MG63 (cell line): ENCODE data around the gene LRP10. TPM values are rescaled to one million over a fixed set of nuclear protein-coding genes. Genes with fewer than 3 reads are reported as not detected.

Experiments used
- DNase-seq: peaks from one replicate; pipeline ENCODE4 v3.0.0-alpha.2; 2020
- H3K27me3 ChIP-seq: fragments of 250-450 bp; sonication (Bioruptor Pico); 2 replicates; pipeline ENCODE4 v1.5.1; 2020; ENCODE audit warnings: mild to moderate bottlenecking, moderate library complexity
- H3K36me3 ChIP-seq: fragments of 250-450 bp; sonication (Bioruptor Pico); 2 replicates; pipeline ENCODE4 v1.5.1; 2020; ENCODE audit warnings: mild to moderate bottlenecking, moderate library complexity
- H3K4me3 ChIP-seq: fragments of 250-450 bp; sonication (Bioruptor Pico); 2 replicates; pipeline ENCODE4 v1.5.1; 2020; ENCODE audit warnings: mild to moderate bottlenecking, moderate library complexity
- H3K9me3 ChIP-seq: fragments of 250-450 bp; sonication (Bioruptor Pico); 2 replicates; pipeline ENCODE4 v1.5.1; 2020; ENCODE audit warnings: mild to moderate bottlenecking, moderate library complexity
- total RNA-seq: library from RNA; depleted of rRNA; stranded (reverse); fragments of >200 nt; shearing (Covaris generic); gene quantifications from 2 replicates; pipeline ENCODE4 v1.2.3, GENCODE V29; 2014; ENCODE audit warnings: low replicate concordance

The LRP10 gene
- total RNA-seq, 1 experiment from 2014 or later: 21.9 TPM

DNA sequence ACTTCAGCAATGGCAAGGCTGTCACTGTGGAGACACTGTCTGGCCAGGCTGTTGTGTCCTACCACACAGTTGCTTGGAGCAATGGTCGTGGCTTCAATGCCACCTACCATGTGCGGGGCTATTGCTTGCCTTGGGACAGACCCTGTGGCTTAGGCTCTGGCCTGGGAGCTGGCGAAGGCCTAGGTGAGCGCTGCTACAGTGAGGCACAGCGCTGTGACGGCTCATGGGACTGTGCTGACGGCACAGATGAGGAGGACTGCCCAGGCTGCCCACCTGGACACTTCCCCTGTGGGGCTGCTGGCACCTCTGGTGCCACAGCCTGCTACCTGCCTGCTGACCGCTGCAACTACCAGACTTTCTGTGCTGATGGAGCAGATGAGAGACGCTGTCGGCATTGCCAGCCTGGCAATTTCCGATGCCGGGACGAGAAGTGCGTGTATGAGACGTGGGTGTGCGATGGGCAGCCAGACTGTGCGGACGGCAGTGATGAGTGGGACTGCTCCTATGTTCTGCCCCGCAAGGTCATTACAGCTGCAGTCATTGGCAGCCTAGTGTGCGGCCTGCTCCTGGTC is 4.3 kb downstream of the LRP10 start:
- no peak for DNase-seq
- no peak overlapping the region for H3K4me3 ChIP-seq
- no peaks in the 10 kb centered on the region for H3K27me3 ChIP-seq
- H3K36me3 ChIP-seq: peaks cover 16% of the 10 kb centered on the region
- H3K9me3 ChIP-seq: no peaks in the 10 kb centered on the region

DNA sequence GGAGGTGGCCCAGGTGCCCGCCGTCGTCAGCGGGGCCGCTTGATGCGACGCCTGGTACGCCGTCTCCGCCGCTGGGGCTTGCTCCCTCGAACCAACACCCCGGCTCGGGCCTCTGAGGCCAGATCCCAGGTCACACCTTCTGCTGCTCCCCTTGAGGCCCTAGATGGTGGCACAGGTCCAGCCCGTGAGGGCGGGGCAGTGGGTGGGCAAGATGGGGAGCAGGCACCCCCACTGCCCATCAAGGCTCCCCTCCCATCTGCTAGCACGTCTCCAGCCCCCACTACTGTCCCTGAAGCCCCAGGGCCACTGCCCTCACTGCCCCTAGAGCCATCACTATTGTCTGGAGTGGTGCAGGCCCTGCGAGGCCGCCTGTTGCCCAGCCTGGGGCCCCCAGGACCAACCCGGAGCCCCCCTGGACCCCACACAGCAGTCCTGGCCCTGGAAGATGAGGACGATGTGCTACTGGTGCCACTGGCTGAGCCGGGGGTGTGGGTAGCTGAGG is 5.5 kb downstream of the LRP10 start:
- DNase-seq: no peak
- H3K36me3 ChIP-seq: peaks cover 16% of the 10 kb centered on the region

DNA sequence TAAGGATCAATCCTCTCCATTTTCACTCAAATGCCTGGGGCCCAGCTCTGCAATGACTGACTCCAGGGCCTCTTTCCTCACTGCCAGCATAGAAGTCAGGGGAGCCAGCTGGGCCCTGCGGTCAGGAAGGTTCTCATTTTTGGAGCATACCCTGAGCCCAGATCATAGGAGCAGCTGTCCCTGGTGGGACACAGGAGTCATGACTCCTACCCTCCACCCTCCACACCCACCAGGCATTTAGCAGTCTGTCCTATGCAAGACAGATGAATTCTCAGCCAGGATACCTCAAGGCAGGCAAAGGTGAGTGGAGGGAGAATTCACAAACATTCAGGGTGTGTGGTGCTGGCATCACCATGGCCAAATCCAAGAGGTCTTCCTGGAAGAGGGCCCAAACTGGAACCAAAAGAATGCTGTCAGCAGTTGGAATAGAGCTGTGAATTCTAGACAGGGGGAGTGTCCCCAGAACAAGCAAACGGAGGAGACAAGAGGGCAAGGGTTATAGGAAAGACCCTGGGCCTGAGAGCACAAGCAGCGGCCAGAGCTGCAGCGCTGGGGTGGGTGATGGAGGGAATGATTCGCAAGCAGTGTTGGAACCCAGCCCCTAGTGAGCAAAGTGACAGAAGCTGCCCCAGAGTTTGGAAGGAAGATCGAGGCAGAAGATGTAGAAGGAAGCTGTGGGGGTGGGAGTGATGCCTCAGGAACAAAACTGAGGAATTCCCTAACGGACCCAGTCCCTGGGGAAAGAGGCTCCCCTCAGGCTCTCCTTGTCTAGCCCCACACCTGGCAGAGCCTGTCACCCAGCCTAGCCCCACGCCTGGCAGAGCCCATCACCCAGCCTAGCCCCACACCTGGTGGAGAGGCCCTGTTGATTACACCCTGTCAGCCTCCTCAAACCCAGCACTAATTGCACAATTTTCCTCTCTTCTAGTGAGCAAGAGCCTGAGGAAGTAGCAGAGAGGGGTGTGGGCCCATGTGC is 7.0 kb downstream of the LRP10 start:
- no peaks in the 10 kb centered on the region for H3K27me3 ChIP-seq
- DNase-seq: no peak
- H3K9me3 ChIP-seq: no peaks in the 10 kb centered on the region
- H3K36me3 ChIP-seq: peaks cover 16% of the 10 kb centered on the region
- no peak overlapping the region for H3K4me3 ChIP-seq

More for the DNA sequence above, 5.5 kb downstream of the LRP10 start:
- H3K27me3 ChIP-seq: no peaks in the 10 kb centered on the region
- no peaks in the 10 kb centered on the region for H3K9me3 ChIP-seq
- H3K4me3 ChIP-seq: no peak overlapping the region

DNA sequence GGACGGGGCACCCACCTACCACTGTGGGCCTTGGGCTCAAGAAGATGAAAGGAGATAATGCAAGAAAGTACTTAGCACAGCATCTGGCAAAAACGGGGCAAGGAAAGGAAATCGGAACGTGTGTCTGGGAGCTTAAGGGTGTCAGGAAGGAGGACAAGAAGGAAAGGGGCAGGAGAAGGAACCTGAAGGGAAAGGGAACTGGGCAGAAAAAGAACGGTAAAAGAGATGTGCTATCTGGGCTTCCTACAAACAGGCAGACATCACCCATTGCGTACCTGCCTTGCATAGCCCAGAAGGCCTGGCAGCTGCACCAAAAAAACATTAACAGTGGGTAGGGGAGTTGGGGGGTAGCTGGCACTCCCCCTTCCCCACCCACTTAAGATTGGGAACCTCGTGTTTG is 10.5 kb downstream of the LRP10 start:
- Histone ChIP-seq H3K9me3 (no peaks in the 10 kb centered on the region), H3K4me3 (no peak overlapping the region), H3K27me3 (no peaks in the 10 kb centered on the region), H3K36me3 (no peaks in the 10 kb centered on the region)
- DNase-seq: no peak

DNA sequence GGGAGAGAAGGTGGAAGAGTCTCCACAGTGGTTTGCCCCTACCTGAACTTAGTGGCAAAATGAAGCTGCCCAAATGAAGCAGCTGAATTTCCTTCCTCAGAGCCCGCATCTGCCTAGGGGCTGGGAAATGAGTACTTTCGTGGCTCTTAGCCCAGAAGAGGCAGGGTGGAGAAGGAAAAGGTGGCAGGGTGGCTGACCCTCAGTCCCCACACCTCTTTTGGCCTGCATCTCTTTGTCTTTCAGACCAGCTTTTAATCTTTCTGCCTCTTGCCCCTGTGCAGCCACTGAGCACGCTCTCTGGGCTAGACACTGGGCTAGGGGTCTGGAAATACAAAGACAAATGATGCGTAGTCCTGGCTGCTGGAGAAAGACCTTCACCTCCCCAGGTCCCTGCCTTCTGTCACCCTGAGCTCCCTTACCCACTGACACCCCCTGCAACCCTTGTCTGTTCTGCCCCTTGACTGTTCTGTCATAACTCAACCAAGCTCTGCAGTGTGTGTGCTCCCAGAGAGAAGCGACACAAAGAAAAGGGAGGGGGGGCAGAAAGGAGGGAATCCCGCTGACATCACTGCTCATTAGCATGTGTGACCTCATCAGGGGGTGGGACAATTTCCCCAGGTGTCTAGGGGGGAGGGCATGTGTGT is 11.1 kb downstream of the LRP10 start:
- H3K4me3 ChIP-seq: no peak overlapping the region
- DNase-seq: no peak
- no peaks in the 10 kb centered on the region for H3K9me3 ChIP-seq

DNA sequence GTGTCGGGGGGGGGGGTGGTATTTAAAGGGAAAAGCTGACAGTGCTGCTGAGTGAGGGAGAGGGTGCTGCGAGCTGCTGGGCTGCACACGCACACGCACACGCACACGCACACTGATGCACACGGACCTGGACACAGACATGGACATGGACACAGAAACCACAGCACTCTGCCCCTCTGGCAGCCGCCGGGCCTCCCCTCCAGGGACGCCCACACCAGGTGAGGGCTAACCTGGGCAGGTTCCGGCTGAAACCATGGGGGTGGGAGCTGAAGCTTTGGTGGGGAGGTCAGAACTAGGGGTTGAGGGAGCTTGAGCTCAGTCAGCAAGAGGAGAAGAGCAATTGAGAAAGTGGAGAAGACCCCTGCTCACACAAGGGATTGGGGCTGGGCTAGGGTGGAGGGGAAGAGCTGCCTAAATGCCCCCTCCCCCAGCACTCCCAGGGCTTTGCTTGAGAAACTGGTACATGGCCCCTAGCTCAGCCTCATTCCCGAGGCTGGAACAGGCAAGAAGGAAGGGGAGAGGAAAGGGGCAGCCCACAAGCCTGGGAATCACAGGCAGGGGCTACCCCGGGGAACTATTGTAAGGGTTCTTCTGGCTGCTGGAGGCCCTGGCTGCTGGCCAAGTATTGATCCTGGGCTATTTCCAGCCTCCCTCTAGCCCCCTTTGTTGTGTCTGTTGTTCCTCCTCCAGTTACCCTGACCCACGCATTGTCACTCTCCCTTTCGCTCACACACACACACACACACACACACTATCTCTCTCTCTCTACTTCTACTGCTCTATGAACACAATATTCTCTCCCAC is 11.8 kb downstream of the LRP10 start, which contains the start of gene REM2:
Gene REM2 (plus strand): TSS at position 50 of the 804 bp plus-strand sequence. CDS start 66 bp downstream, at position 116.
- H3K27me3 ChIP-seq: no peaks in the 10 kb centered on the region
- H3K36me3 ChIP-seq: no peaks in the 10 kb centered on the region
- H3K9me3 ChIP-seq: no peaks in the 10 kb centered on the region
- no peak within 1 kb of the TSS for H3K4me3 ChIP-seq
- no peak for DNase-seq

More for the DNA sequence above, 11.1 kb downstream of the LRP10 start:
- Histone ChIP-seq H3K27me3 (no peaks in the 10 kb centered on the region), H3K36me3 (no peaks in the 10 kb centered on the region)

DNA sequence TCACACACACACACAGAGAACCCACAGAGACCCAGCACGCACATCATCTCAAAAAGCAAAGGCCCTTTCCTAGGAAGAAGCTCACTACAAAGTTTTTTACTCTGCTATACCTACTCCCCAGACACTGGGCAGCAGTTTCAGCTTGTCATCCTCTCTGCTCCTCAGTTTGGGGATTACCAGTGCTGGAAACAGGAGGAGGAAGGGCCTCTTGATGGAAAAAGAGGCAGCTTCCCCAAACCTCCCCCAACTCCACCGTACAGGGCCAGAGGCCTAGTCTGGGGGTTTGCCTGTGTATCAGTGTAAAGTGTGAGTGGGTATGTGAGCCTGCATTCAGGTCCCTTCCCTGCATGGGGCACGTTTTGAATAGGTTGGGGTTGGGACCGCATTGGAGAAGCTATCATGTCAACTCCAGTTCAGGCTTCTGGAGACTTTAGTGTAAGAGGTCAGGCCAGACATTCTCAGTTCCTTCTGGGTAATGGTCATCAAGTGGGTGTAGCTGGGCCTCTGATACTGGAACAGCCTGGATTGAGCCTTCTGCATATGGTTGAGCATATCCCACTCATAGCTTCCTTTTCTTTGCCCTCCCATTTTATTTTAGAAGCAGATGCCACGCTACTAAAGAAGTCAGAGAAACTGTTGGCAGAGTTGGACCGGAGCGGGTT is 12.7 kb downstream of the LRP10 start:
- H3K9me3 ChIP-seq: no peaks in the 10 kb centered on the region
- H3K36me3 ChIP-seq: no peaks in the 10 kb centered on the region
- no peak for DNase-seq
- H3K4me3 ChIP-seq: no peak overlapping the region
- no peaks in the 10 kb centered on the region for H3K27me3 ChIP-seq

DNA sequence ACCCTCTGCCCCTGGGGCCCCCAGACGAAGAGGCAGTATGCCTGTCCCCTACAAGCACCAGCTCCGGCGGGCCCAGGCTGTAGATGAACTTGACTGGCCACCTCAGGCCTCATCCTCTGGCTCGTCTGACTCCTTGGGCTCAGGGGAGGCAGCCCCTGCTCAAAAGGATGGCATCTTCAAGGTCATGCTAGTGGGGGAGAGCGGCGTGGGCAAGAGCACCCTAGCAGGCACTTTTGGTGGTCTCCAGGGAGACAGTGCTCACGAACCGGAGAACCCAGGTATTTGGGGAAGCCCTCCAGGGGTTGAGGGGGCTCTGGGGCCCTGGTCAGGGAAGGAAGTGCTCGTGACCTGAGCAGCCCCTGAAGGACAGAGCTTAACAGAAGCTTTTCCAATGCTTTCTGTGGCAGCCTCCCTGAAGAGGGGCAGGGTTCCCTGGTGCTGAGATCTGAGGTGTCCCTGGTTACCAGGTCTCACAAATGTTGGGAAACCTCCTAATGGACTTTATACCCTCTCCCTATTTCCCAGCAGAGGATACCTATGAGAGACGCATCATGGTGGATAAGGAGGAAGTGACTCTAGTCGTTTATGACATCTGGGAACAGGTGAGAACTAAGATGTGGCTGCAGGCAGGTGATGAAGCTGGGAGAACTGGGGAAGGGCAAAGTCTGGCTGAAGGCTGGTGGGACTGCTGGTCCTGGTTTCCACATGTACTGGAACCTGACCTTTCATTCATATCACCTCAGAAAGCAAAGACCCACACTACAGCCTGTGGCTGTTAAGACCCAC is 13.4 kb downstream of the LRP10 start:
- no peaks in the 10 kb centered on the region for H3K9me3 ChIP-seq
- no peaks in the 10 kb centered on the region for H3K27me3 ChIP-seq
- DNase-seq: no peak
- H3K36me3 ChIP-seq: no peaks in the 10 kb centered on the region
- no peak overlapping the region for H3K4me3 ChIP-seq

DNA sequence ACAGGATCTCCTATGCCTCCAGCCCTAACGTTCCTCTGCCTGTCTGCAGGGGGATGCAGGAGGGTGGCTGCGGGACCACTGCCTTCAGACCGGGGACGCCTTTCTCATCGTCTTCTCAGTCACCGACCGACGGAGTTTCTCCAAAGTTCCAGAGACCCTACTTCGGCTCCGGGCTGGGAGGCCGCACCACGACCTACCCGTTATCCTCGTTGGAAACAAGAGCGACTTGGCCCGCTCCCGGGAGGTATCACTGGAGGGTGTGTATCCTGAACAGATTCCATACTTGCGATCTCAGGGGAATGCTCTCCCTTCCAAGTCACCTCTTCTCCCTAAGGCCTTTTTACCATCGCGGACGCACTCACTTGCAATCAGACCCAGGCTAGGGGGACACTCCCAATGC is 14.4 kb downstream of the LRP10 start:
- Histone ChIP-seq H3K9me3 (no peaks in the 10 kb centered on the region), H3K27me3 (no peaks in the 10 kb centered on the region), H3K4me3 (no peak overlapping the region), H3K36me3 (no peaks in the 10 kb centered on the region)
- DNase-seq: no peak

DNA sequence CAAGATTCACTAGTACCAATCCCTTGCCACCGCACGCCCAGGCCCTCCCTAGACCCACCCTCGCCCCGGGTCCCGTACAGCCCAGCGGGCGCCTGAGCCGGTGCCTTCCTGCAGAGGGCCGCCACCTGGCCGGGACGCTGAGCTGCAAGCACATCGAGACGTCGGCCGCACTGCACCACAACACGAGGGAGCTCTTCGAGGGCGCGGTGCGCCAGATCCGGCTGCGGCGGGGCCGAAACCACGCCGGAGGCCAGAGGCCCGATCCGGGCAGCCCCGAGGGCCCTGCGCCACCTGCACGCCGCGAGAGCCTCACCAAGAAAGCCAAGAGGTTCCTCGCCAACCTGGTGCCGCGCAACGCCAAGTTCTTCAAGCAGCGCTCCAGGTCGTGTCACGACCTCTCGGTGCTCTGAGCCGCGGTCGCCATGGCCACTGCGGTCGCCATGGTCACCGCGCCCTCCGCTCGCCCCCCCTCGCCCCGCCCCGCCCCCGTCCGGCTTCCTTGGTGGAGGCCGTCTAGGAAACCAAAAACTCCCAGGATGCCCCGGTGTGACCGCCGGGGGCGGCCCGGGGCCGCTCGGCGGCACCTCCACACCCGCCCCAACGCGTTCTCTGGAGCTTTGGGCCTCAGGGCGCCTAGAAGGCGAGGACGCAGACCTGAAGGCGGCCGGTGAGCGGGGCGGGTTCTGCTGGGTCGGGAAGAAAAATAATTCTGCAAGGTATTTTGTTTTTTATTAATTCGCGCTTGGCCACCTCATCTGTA is 15.1 kb downstream of the LRP10 start:
- DNase-seq: peak; percentile 47
- Histone ChIP-seq H3K36me3 (no peaks in the 10 kb centered on the region), H3K27me3 (no peaks in the 10 kb centered on the region), H3K4me3 (peak overlapping the region; percentile 47), H3K9me3 (no peaks in the 10 kb centered on the region)

DNA sequence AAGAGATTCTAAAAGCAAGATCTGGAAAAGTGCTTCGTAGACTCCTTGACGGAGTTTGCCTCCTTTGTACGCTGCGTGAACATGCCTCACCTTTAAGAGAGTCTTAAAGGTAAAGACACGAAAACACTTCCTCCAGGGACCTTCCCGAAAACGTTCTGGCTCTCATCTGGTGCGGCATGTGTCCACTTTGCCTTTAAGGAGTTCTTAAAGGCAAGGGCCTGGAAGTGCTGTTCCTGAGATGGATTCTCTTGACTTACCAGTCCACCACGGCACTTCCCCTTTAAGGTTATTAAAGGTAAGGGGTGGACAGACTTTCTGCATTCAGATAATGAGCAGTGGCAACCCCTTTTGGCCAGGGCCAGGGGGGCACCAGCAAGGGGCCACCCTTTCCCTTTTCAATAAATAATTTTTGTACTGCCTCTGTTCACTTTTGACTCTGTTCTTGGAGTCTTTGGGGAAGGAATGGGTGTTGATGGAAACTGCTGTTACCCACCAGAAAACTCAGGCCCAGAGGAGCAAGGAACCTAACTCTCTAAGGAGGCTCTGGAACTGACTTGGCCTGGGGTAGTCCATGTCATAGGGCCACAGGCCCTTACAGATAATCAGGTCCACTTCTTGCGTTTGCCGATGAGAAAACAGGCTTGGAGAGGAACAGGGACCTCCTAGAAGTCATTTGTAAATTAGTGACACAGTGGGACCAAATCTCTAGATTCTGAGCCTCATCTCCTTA is 15.9 kb downstream of the LRP10 start:
- peak overlapping the region; percentile 47 for H3K4me3 ChIP-seq
- no peaks in the 10 kb centered on the region for H3K36me3 ChIP-seq
- no peaks in the 10 kb centered on the region for H3K9me3 ChIP-seq
- H3K27me3 ChIP-seq: no peaks in the 10 kb centered on the region
- DNase-seq: peak; percentile 15

DNA sequence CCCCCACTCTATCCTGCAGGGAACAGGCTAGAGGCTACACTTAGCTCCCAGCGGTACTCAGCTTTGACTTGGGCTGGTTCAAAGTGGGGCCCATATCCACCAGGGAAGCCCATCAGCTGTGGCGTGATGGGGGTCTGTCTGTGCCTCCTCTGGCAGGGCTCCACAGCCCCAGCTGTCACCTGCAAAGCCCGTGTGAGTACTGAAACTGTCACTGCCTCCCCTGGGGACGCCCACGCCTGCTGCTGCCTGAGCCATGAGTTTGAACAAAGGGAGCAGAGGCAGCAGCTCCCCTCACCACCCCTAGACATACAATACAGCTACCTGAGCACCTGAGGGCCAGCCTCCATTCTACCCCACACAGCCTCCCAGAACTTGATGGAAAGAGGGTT is 16.4 kb downstream of the LRP10 start:
- H3K9me3 ChIP-seq: no peaks in the 10 kb centered on the region
- no peak for DNase-seq
- no peaks in the 10 kb centered on the region for H3K27me3 ChIP-seq
- H3K4me3 ChIP-seq: no peak overlapping the region
- no peaks in the 10 kb centered on the region for H3K36me3 ChIP-seq

DNA sequence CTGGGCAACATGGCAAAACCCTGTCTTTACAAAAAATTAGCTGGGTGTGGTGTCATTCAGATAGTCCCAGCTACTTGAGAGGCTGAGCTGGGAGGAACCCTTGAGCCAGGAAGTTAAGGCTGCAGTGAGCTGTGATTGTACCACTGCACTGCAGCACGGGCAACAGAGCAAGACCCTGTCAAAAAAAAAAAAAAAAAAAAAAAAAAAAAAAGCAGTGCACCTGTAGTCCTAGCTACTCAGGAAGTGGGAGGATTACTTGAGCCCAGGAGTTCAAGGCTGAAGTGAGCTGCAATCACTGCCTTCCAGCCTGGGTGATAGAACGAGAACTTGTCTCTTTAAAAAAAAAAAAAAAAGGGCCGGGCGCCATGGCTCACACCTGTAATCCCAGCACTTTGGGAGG is 17.1 kb downstream of the LRP10 start:
- Histone ChIP-seq H3K36me3 (no peaks in the 10 kb centered on the region), H3K4me3 (no peak overlapping the region), H3K27me3 (no peaks in the 10 kb centered on the region), H3K9me3 (no peaks in the 10 kb centered on the region)
- DNase-seq: no peak

DNA sequence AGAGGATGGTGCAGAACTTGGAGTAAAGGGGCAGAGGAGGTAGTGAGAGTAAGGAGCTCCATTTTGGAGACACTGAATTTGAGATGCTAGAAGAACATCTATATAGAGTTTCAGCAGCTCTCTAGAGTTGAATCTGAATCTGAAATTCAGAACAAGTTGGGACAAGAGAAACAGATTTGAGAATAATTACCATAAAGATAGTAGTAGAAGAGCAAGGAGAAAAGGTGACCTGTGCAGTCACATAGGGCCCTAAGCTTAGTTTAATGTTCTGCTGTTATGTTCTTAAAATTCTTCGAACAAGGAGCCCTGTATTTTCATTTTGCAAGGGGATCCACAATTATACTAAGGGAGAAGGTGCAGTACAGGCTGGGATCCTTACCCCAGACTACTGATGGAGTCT is 18.9 kb downstream of the LRP10 start:
- no peak for DNase-seq
- Histone ChIP-seq H3K27me3 (no peaks in the 10 kb centered on the region), H3K36me3 (no peaks in the 10 kb centered on the region), H3K4me3 (no peak overlapping the region), H3K9me3 (no peaks in the 10 kb centered on the region)
